Measurements from ENCODE around the gene RIF1.

GRCh38 chr2:151490276-151490675 lies 80.6 kb downstream of the RIF1 start:
- TF ChIP-seq CTCF (IDR thresholded peaks at IDR 0.05; ENCODE audit: insufficient read depth, low read depth, low read length) (no peak), EZH2 (IDR thresholded peaks at IDR 0.05; ENCODE audit: insufficient read depth, low read length) (no peak)
